Caco-2 (cell line): ENCODE results near the gene GARIN5A. TPM values are rescaled to one million over a fixed set of nuclear protein-coding genes. Genes with fewer than 3 reads are reported as not detected.

Source experiments
- BruUV-seq: library from RNA; stranded (reverse); fragments of 400-500 nt; replicated peaks from 2 replicates; lab custom pipeline; 2021; lab: Mats Ljungman, UMichigan
- CTCF ChIA-PET: fragments of 300-600 bp; sonication (Branson Sonifier 250); formaldehyde crosslinking; loops from one replicate; lab custom pipeline; 2022; ENCODE audit warnings: antibody characterized with exemption; lab: Charles Lee
- POLR2A ChIA-PET: fragments of 300-600 bp; sonication (Branson Sonifier 250); formaldehyde crosslinking; loops from one replicate; lab custom pipeline; 2022; ENCODE audit warnings: antibody characterized with exemption; lab: Charles Lee
- DNase-seq, 2 experiments: peaks; one replicate each; pipeline versions ENCODE4 v3.0.0 to v3.0.0-alpha.2; 2020 to 2022
- H3K27me3 ChIP-seq: replicated peaks from 2 replicates; pipeline ENCODE4 v1.6.0; 2011; ENCODE audit warnings: low read length; ENCODE audit not compliant: control insufficient read depth, insufficient read depth
- H3K36me3 ChIP-seq: 2 replicates; pipeline ENCODE4 v1.5.1; 2011; ENCODE audit warnings: low read length; ENCODE audit not compliant: control insufficient read depth, insufficient read depth
- H3K4me1 ChIP-seq: fragments of 250-450 bp; sonication (Bioruptor Pico); 2 replicates; pipeline ENCODE4 v1.5.1; 2020; ENCODE audit warnings: mild to moderate bottlenecking
- H3K4me3 ChIP-seq: 2 replicates; pipeline ENCODE4 v1.5.1; 2011; ENCODE audit warnings: low read depth, mild to moderate bottlenecking, control low read depth, low read length
- H3K9me3 ChIP-seq: fragments of 250-450 bp; sonication (Bioruptor Pico); 2 replicates; pipeline ENCODE4 v1.5.1; 2020; ENCODE audit warnings: mild to moderate bottlenecking, moderate library complexity
- H3K27ac Mint-ChIP-seq: one replicate; pipeline ENCODE4 v1.8.0; 2022; ENCODE audit warnings: mixed read lengths; ENCODE audit not compliant: unreplicated experiment
- H3K27me3 Mint-ChIP-seq: one replicate; pipeline ENCODE4 v1.8.0; 2022; ENCODE audit warnings: mixed read lengths; ENCODE audit not compliant: insufficient read depth, unreplicated experiment
- H3K36me3 Mint-ChIP-seq: one replicate; pipeline ENCODE4 v1.8.0; 2022; ENCODE audit warnings: mild to moderate bottlenecking, mixed read lengths; ENCODE audit not compliant: insufficient read depth, unreplicated experiment
- H3K4me1 Mint-ChIP-seq: one replicate; pipeline ENCODE4 v1.8.0; 2022; ENCODE audit warnings: low read depth, mixed read lengths; ENCODE audit not compliant: unreplicated experiment
- H3K4me3 Mint-ChIP-seq: one replicate; pipeline ENCODE4 v1.8.0; 2022; ENCODE audit warnings: mild to moderate bottlenecking, moderate library complexity, mixed read lengths; ENCODE audit not compliant: unreplicated experiment
- H3K9me3 Mint-ChIP-seq: one replicate; pipeline ENCODE4 v1.8.0; 2022; ENCODE audit warnings: mixed read lengths; ENCODE audit not compliant: unreplicated experiment
- CTCF ChIP-seq, 2 experiments: fragments of 200-600 bp in 1 of 2; IDR thresholded peaks; 1 replicate in 1 of 2; 2 replicates in 1 of 2; pipeline versions ENCODE4 v1.5.1 to v1.8.0; 2011 to 2022; ENCODE audit warnings: antibody characterized with exemption in 1 of 2, control low read depth in 1 of 2, inconsistent platforms in 1 of 2, low read depth in 1 of 2, low read length in 1 of 2, mild to moderate bottlenecking in 1 of 2, moderate library complexity in 1 of 2; ENCODE audit not compliant: insufficient read depth in 1 of 2, severe bottlenecking in 1 of 2, unreplicated experiment in 1 of 2
- intact Hi-C: fragments of 100-400 bp; cut with micrococcal nuclease; formaldehyde crosslinking; loops from one replicate; pipeline ENCODE4 v1.10.0; 2022; ENCODE audit not compliant: unreplicated experiment
- total RNA-seq: library from RNA; stranded (reverse); gene quantifications from 2 replicates; pipeline ENCODE4 v1.2.3, GENCODE V29; 2022

GARIN5A gene
- total RNA-seq, 1 experiment from 2014 or later, result 1.4 TPM

DNA sequence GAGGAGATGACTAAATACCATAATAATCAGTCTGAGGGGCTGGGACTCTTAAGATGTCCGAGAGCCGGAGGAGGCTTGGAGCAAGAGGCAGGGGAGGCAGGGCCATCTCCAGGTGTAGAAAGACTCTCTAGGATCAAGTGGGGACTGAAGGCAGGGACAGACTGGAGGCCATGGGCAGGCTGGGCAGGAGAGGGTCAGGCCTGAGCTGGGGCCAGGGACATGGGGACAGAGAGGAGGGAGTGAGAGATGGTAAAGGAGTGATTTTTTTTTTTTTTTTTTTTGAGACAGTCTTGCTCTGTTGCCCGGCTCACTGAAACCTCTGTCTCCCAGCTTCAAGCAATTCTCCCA lies 32.2 kb upstream of the GARIN5A start:
- ChIA-PET CTCF (interaction anchor here (0.9 kb wide), 1 partner anchor 140 kb away, joined by 8 read pairs; no protein-coding TSS in a partner anchor), POLR2A (no interaction called here)
- intact Hi-C loops, result no loop called here
- no peak overlapping the region for H3K4me3 ChIP-seq
- Mint-ChIP-seq H3K4me1 (peaks cover 7% of the 10 kb centered on the region), H3K36me3 (peaks cover 12% of the 10 kb centered on the region), H3K9me3 (no peaks in the 10 kb centered on the region), H3K27me3 (no peaks in the 10 kb centered on the region), H3K4me3 (peak overlapping the region; percentile 55), H3K27ac (peak overlapping the region; percentile 77)
- no peaks in the 10 kb centered on the region for H3K9me3 ChIP-seq
- no peak for TF ChIP-seq CTCF (IDR thresholded peaks at IDR 0.05; ENCODE audit: insufficient read depth in 1 of 2, low read depth in 1 of 2, low read length in 1 of 2, severe bottlenecking in 1 of 2, unreplicated experiment in 1 of 2)
- H3K36me3 ChIP-seq, result no peaks in the 10 kb centered on the region
- no peaks in the 10 kb centered on the region for H3K27me3 ChIP-seq
- no TSS peak for BruUV-seq
- peaks cover 4% of the 10 kb centered on the region; the same call in 1 of the 2 replicates for H3K4me1 ChIP-seq
- DNase-seq, result no peak

- TF ChIP-seq CTCF (IDR thresholded peaks at IDR 0.05; ENCODE audit: insufficient read depth in 1 of 2, low read depth in 1 of 2, low read length in 1 of 2, severe bottlenecking in 1 of 2, unreplicated experiment in 1 of 2), result no peak
- H3K9me3 ChIP-seq, result no peaks in the 10 kb centered on the region
- peaks cover 12% of the 10 kb centered on the region for H3K36me3 Mint-ChIP-seq
- ChIA-PET CTCF (no interaction called here), POLR2A (no interaction called here)
- no peaks in the 10 kb centered on the region for H3K27me3 Mint-ChIP-seq
- intact Hi-C loops, result no loop called here
- BruUV-seq, result no TSS peak
- no peaks in the 10 kb centered on the region for H3K27me3 ChIP-seq
- H3K36me3 ChIP-seq, result no peaks in the 10 kb centered on the region
- peaks cover 4% of the 10 kb centered on the region; the same call in 1 of the 2 replicates for H3K4me1 ChIP-seq
- H3K4me1 Mint-ChIP-seq, result peaks cover 7% of the 10 kb centered on the region
- H3K4me3 ChIP-seq, result no peak overlapping the region
- H3K27ac Mint-ChIP-seq, result no peak overlapping the region
- DNase-seq, result no peak
- H3K4me3 Mint-ChIP-seq, result no peak overlapping the region
- no peaks in the 10 kb centered on the region for H3K9me3 Mint-ChIP-seq
Observed at GRCh38 chr19:50507376-50507775, 30.7 kb upstream of the GARIN5A start.

DNA sequence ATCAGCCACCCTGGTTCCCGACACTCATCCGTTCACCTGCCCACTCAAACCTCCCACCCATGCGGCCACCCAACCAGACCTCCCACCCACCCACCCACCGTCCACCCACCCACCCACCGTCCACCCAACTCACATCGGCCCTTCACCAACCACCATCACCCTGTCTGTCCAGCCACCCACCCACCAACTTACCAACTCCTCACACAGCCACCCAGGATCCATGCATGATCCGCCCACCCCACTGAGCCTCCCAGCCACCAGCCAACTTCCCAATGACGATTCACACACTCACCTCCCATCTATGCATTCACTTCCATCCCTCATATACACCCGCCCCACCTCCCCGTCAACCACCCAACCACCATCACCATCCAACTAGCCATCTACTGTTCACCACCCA lies 30.1 kb upstream of the GARIN5A start:
- no peaks in the 10 kb centered on the region for H3K36me3 ChIP-seq
- TF ChIP-seq CTCF (IDR thresholded peaks at IDR 0.05; ENCODE audit: insufficient read depth in 1 of 2, low read depth in 1 of 2, low read length in 1 of 2, severe bottlenecking in 1 of 2, unreplicated experiment in 1 of 2), result no peak
- H3K4me3 ChIP-seq, result no peak overlapping the region
- no peak for DNase-seq
- intact Hi-C loops, result no loop called here
- no peak overlapping the region for H3K4me3 Mint-ChIP-seq
- H3K4me1 ChIP-seq, result peaks cover 6% of the 10 kb centered on the region
- no peaks in the 10 kb centered on the region for H3K27me3 Mint-ChIP-seq
- H3K27me3 ChIP-seq, result no peaks in the 10 kb centered on the region
- ChIA-PET CTCF (no interaction called here), POLR2A (no interaction called here)
- H3K9me3 ChIP-seq, result no peaks in the 10 kb centered on the region
- no peaks in the 10 kb centered on the region for H3K9me3 Mint-ChIP-seq
- peaks cover 11% of the 10 kb centered on the region for H3K36me3 Mint-ChIP-seq
- H3K27ac Mint-ChIP-seq, result no peak overlapping the region
- BruUV-seq, result no TSS peak
- H3K4me1 Mint-ChIP-seq, result peaks cover 10% of the 10 kb centered on the region
